ENCODE measurements around the gene SSPN. TPM values are rescaled to one million over a fixed set of nuclear protein-coding genes. Genes with fewer than 3 reads are reported as not detected.

The SSPN gene
- total RNA-seq, 4 donors from 2014 or later = 31.5 to 76.7 (median 45.0) TPM

GRCh38 chr12:26274441-26275312 lies 79.3 kb downstream of the SSPN start:
- Histone ChIP-seq H3K27me3 (no peaks in the 10 kb centered on the region), H3K9me3 (no peaks in the 10 kb centered on the region), H3K4me1 (peaks cover 0 to 10% of the 10 kb centered on the region in 2 donors), H3K4me3 (no peak overlapping the region), H3K27ac (peak overlapping the region; percentile 84 to 89), H3K36me3 (no peaks in the 10 kb centered on the region)
- TF ChIP-seq POLR2A (IDR thresholded peaks at IDR 0.05) (peak; percentile 21 to 56), CTCF (IDR thresholded peaks at IDR 0.05) (peak in 1 of 4 experiments; percentile 15)
- peak; percentile 85 to 95 for DNase-seq
- intact Hi-C loops (cut with DNase I; ENCODE audit: low total_unique reads) = no loop called here

- no peaks in the 10 kb centered on the region for H3K27me3 ChIP-seq
- H3K36me3 ChIP-seq = no peaks in the 10 kb centered on the region
- peaks cover 0 to 10% of the 10 kb centered on the region in 2 donors for H3K4me1 ChIP-seq
- H3K27ac ChIP-seq = peak overlapping the region; percentile 84 to 89
- no peak for TF ChIP-seq POLR2A (IDR thresholded peaks at IDR 0.05)
- no peak for TF ChIP-seq CTCF (IDR thresholded peaks at IDR 0.05)
- intact Hi-C loops (cut with DNase I; ENCODE audit: low total_unique reads) = no loop called here
- DNase-seq = no peak
- no peaks in the 10 kb centered on the region for H3K9me3 ChIP-seq
- no peak overlapping the region for H3K4me3 ChIP-seq
These were observed 80.1 kb downstream of the SSPN start for GRCh38 chr12:26275313-26276131.

GRCh38 chr12:26276709-26277108 lies 81.3 kb downstream of the SSPN start:
- Histone ChIP-seq H3K4me1 (peaks cover 0 to 10% of the 10 kb centered on the region in 2 donors), H3K27me3 (no peaks in the 10 kb centered on the region), H3K36me3 (no peaks in the 10 kb centered on the region), H3K4me3 (no peak overlapping the region), H3K27ac (no peak overlapping the region), H3K9me3 (no peaks in the 10 kb centered on the region)
- TF ChIP-seq POLR2A (IDR thresholded peaks at IDR 0.05) (no peak), CTCF (IDR thresholded peaks at IDR 0.05) (no peak)
- intact Hi-C loops (cut with DNase I; ENCODE audit: low total_unique reads) = no loop called here
- no peak for DNase-seq

GRCh38 chr12:26277506-26278246 lies 82.3 kb downstream of the SSPN start:
- H3K4me1 ChIP-seq = peaks cover 0 to 10% of the 10 kb centered on the region in 2 donors
- intact Hi-C loops (cut with DNase I; ENCODE audit: low total_unique reads) = no loop called here
- H3K9me3 ChIP-seq = no peaks in the 10 kb centered on the region
- H3K27me3 ChIP-seq = no peaks in the 10 kb centered on the region
- TF ChIP-seq POLR2A (IDR thresholded peaks at IDR 0.05) (no peak), CTCF (IDR thresholded peaks at IDR 0.05) (no peak)
- DNase-seq = no peak
- H3K36me3 ChIP-seq = no peaks in the 10 kb centered on the region
- H3K4me3 ChIP-seq = no peak overlapping the region
- H3K27ac ChIP-seq = no peak overlapping the region
